ENCODE results near the gene LYPLAL1.
"Not testable (repeated sequence)": the region's sequence is repeated elsewhere in the genome, so short reads cannot be mapped to it uniquely, and the experiment has no call there.

The LYPLAL1 gene

GRCh38 chr1:219171192-219171935 lies 2.3 kb upstream of the LYPLAL1 start:
- DNase-seq = peak in 1 of 2 experiments; percentile 11

DNA sequence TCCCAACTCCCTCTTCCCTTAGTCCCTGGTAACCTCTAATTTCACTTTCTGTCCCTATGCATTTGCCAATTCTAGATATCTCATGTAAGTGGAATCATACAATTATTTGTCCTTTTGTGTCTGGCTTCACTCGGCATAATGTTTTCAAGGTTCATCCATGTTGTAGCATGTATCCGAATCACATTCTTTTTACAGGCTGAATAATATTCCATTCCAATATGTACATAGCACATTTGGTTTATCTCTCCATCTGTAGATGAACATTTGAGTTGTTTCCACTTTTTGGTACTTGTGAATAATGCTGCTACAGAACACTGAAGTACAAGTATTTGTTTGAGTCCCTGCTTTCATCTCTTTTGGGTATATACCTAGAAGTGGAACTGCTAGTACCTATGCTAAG lies 857 bp upstream of the LYPLAL1 start:
- no peak for DNase-seq

DNA sequence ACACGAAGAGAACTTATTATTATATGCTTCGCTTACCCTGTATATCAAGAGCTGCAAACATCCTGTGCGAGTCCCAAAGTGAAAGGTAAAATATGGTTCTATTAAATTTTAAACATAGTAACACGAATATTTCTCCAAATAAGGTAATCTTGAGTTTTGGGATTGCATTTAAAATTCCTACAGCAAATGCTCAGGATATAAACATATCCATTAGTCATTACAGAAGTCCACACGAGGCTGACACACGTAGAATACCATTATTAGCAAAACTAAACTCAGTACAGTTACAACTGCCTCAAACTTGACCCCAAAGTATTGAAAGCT lies 282 bp upstream of the LYPLAL1 start:
- no peak for DNase-seq

DNA sequence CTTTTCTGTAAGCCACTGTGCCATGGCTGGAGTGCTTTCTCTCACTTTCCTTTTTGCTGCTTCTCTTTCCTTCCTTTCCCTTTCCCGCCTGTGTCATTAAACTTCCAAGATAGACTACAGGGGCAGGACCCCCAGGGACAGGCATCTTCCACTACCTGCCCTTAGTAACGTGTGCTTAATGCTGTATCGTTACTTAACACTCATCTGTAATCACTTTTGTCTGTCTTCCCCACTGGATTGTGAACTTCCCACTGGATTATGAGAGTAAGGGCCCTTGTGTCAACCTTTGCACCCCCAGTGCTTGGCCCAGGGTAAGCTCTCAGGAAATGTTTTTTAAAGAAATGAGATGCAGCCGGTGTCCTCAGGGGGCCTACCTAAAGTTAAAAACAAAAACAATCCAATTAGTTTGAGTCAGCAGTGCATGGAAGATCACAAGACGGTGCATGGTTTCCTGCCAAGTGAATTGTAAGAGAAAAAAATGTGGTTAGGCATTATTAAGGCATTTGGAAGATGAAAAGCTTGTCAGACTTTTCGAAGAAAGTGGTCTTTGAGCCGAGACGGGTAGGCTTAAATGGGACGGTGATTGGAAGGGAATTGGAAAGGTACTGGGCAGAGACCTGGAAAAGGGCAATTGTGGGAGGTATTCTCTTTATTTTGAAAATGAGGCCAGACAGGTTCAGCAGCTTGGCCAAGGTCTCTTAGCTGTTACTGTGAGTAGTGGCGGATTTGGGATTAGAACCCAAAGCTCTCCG lies 958 bp downstream of the LYPLAL1 start:
- no peak for DNase-seq

- DNase-seq = no peak
Observed at GRCh38 chr1:219175212-219175564, 1.5 kb downstream of the LYPLAL1 start.

GRCh38 chr1:219176168-219176567 lies 2.5 kb downstream of the LYPLAL1 start:
- DNase-seq = no peak

GRCh38 chr1:219177363-219177762 lies 3.7 kb downstream of the LYPLAL1 start:
- peak in 1 of 2 experiments; percentile 9 for DNase-seq

- DNase-seq = no peak
Observed at GRCh38 chr1:219177940-219178339, 4.3 kb downstream of the LYPLAL1 start.

- no peak for DNase-seq
Observed at GRCh38 chr1:219179293-219179692, 5.6 kb downstream of the LYPLAL1 start.

GRCh38 chr1:219184337-219184736 lies 10.7 kb downstream of the LYPLAL1 start:
- DNase-seq = no peak

GRCh38 chr1:219185486-219186117 lies 11.9 kb downstream of the LYPLAL1 start:
- no peak for DNase-seq

GRCh38 chr1:219188331-219188803 lies 14.7 kb downstream of the LYPLAL1 start:
- no peak for DNase-seq

DNA sequence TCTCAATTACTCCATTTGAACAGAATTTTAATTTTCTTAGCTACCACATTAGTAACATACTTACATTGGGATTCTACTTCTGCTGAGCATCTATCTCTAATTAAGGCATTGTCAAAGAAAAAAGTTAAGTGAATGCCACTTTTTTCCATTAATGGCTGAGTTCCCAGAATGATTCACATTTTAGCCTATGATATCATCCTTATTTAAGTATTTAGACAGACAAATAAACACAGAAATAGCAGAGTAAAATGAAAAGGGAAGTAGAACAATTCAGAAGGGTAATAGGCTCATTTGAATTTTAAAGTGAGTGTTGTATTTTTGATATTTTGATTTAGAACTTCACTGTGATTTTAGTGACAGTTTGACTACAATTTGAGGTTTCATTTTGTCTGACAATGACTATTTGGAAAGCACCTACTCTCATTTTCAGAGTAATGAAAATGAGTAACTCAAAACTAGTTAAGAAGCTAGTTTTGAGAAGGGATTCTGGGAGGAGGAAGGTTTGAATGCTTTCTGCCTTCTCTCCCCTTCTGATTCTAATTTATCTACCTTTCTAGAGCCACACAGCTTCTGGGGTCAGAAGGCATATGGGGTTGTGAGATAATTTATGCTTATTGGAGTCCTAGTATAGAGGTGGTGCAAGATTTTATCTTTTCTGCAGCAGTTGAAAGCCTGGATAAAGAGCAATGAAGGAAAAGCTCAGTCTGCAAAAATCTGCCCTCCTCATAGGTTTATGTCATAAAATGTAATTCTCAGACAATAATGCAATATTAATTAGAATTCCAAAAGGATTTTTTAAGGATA lies 15.5 kb downstream of the LYPLAL1 start:
- no peak for DNase-seq

GRCh38 chr1:219189952-219190351 lies 16.3 kb downstream of the LYPLAL1 start:
- DNase-seq = no peak

- no peak for DNase-seq
Observed at GRCh38 chr1:219190605-219191004, 16.9 kb downstream of the LYPLAL1 start.

DNA sequence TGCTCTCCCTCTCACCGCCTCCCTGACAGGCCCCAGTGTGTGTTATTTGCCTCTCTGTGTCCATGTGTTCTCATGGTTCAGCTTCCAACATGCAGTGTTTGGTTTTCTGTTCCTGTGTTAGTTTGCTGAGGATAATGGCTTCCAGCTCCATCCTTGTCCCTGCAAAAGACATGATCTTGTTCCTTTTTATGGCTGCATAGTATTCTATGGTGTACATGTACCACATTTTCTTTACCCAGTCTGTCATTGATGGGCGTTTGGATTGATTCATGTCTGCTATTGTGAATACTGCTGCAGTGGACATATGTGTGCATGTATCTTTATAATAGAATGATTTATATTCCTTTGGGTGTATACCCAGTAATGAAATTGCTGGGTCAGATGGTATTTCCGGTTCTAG lies 22.2 kb downstream of the LYPLAL1 start:
- DNase-seq = not testable (repeated sequence)

DNA sequence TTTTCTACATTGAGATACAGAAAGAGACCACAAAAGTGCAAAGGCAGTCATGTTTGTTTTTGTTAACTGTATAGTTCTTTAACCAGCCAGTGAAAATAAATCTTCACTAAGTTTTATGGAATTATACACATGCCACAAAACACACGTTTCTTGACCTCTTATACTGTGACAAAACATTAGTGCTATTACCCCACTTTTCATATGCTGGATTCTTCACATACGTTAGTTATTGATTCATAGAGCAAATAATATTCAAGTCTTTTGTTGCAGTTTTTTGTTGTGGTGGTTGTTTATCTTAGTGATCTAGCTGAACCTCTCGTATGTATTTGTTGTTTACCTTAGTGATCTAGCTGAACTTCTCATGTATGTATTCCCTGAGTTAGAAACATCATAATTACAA lies 28.0 kb downstream of the LYPLAL1 start:
- no peak for DNase-seq

DNA sequence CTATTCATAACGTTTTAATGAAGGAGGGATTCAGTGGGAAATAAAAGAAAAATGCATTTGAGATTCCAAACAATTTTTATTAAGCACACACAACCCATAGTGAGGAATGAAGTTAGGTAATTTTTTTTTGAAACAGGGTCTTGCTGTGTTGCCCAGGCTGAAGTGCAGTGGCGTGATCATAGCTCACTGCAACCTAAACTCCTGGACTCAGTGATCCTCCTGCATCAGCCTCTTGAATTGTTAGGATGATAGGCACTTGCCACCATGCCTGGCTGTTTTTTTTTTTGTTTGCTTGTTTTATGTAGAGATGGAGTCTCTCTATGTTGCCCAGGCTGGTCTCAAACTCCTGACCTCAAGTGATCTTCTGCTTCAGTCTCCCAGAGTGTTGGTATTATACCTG lies 28.9 kb downstream of the LYPLAL1 start:
- no peak for DNase-seq

GRCh38 chr1:219206350-219206749 lies 32.7 kb downstream of the LYPLAL1 start:
- no peak for DNase-seq

GRCh38 chr1:219209578-219209977 lies 35.9 kb downstream of the LYPLAL1 start:
- DNase-seq = no peak

DNA sequence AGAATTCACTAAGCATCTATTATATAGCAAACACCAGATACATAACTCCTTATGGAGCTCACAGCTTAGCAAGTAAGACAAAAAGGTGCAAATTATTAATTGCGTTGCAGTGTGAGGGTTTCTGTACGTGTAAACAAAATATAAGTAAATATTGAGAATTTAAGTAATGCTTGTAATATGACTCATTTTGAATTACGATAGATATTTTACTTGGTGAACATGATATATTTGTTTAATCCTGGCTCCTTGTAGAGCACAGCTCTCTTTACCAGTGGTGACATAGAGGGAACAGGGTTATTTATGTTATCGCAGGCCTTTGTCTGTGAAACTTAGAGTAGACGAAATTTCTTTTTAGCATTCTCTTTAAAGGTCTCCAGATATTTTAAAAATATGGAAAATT lies 36.4 kb downstream of the LYPLAL1 start:
- DNase-seq = no peak

DNA sequence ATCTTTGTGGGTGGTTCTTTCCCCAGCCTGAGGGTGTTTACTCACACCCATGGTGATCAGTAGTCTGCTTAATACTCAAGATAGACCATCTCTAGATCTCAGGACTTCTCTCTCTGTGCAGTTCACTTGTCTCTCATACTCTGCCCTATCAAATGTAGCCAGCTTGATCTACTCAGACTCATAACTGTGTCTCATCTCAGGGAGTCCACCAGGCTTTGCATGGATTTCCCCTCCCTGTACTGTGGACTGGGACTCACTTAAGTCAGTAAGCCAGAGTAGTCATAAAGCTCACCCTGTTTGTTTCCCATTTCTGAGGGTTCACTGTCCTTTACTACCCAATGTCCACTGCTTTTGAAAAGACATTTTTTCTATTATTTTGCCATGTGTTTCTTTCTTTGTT lies 41.8 kb downstream of the LYPLAL1 start:
- DNase-seq = no peak

DNA sequence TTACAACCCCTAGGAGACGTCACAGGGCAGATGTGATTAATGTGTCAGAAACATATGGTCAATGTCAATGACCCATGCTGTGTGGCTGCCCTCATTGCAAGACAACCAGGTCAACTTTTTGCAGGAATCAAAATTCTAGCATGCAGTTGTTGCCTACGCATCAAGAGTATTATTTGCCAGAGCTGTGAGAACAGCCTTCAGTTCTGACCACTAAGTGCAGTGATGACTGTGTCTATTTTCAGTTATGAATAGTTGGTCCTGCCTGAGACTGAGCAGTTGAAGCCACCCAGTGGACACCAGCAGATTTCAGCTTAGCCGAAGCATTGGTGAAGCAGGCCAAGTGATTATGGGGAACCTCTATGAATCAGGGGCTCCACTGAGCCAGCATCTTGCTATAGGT lies 47.3 kb downstream of the LYPLAL1 start:
- no peak for DNase-seq

All from NCI-H2081 (cell line).